Measurements from ENCODE around the gene SNX27.

- TF ChIP-seq CTCF (IDR thresholded peaks at IDR 0.05) (no peak), ZFX (IDR thresholded peaks at IDR 0.05; ENCODE audit: borderline replicate concordance) (no peak)
Measured at GRCh38 chr1:151681923-151682322, 70.1 kb downstream of the SNX27 start.

Data from 22Rv1 (cell line).